GM23338 (cell line): ENCODE data around the gene SREK1IP1.

Source experiments
- CTCF ChIP-seq, 2 experiments: fragments of 200-600 bp in 1 of 2; sonication (generic) in 1 of 2; conservative IDR thresholded peaks; 2 replicates each; pipeline versions ENCODE4 v1.5.1 to v1.6.1; 2016 to 2017; ENCODE audit warnings: antibody characterized with exemption in 2 of 2, low read depth in 2 of 2, mild to moderate bottlenecking in 2 of 2, moderate library complexity in 1 of 2
- EZH2 ChIP-seq: fragments of 200-600 bp; sonication (generic); IDR thresholded peaks from one replicate; pipeline ENCODE4 v1.8.0; 2017; ENCODE audit warnings: antibody characterized with exemption, mild to moderate bottlenecking, low read depth; ENCODE audit not compliant: unreplicated experiment
- EZH2phosphoT487 ChIP-seq: fragments of 200-600 bp; sonication (generic); IDR thresholded peaks from one replicate; pipeline ENCODE4 v1.8.1; 2018; ENCODE audit warnings: antibody characterized with exemption; ENCODE audit not compliant: unreplicated experiment
- JUNB ChIP-seq: IDR thresholded peaks from one replicate; pipeline ENCODE4 v1.6.1; 2016; ENCODE audit warnings: antibody characterized with exemption; ENCODE audit not compliant: unreplicated experiment

GRCh38 chr5:64790210-64790609 lies 21.7 kb upstream of the SREK1IP1 start:
- no peak for TF ChIP-seq CTCF (conservative IDR thresholded peaks at IDR 0.05; ENCODE audit: low read depth in 2 of 2)
- no peak for TF ChIP-seq EZH2
- no peak for TF ChIP-seq EZH2phosphoT487
- no peak for TF ChIP-seq JUNB
